Memory B cell (primary cell): Measurements from ENCODE around the gene PRRT4.
A peak's percentile ranks its signal among the peaks of the same experiment; 100 is the strongest.

ENCODE experiments used
- ATAC-seq: fragments of 150-1000 bp; cut with Tn5 transposase; 2 replicates; pipeline ENCODE4 v1.10.0; 2021; ENCODE audit warnings: low read depth, mild to moderate bottlenecking, moderate library complexity
- DNase-seq, 2 donors: peaks; one replicate each; pipeline ENCODE4 v3.0.0; 2022; ENCODE audit warnings: low spot score in 2 of 2
- H3K27ac Mint-ChIP-seq: one replicate; pipeline ENCODE4 v1.8.0; 2022; ENCODE audit warnings: mild to moderate bottlenecking, moderate library complexity, mixed read lengths
- H3K27me3 Mint-ChIP-seq: one replicate; pipeline ENCODE4 v1.8.0; 2022; ENCODE audit warnings: mixed read lengths
- H3K36me3 Mint-ChIP-seq: one replicate; pipeline ENCODE4 v1.8.0; 2022; ENCODE audit warnings: mild to moderate bottlenecking, mixed read lengths
- H3K4me1 Mint-ChIP-seq: one replicate; pipeline ENCODE4 v1.8.0; 2022; ENCODE audit warnings: mixed read lengths
- H3K4me3 Mint-ChIP-seq: one replicate; pipeline ENCODE4 v1.8.0; 2022; ENCODE audit warnings: mild to moderate bottlenecking, moderate library complexity, mixed read lengths
- H3K9me3 Mint-ChIP-seq: one replicate; pipeline ENCODE4 v1.8.0; 2022; ENCODE audit warnings: mixed read lengths

The PRRT4 gene

GRCh38 chr7:128370491-128370890, 9.0 kb upstream of the PRRT4 start:
- no peak overlapping the region for H3K27ac Mint-ChIP-seq
- no peak overlapping the region for H3K4me3 Mint-ChIP-seq
- peaks cover 16% of the 10 kb centered on the region for H3K27me3 Mint-ChIP-seq
- peaks cover 4% of the 10 kb centered on the region for H3K9me3 Mint-ChIP-seq
- H3K36me3 Mint-ChIP-seq = peaks cover 4% of the 10 kb centered on the region
- DNase-seq = no peak
- no peak for ATAC-seq
- no peaks in the 10 kb centered on the region for H3K4me1 Mint-ChIP-seq

GRCh38 chr7:128366986-128367385, 5.5 kb upstream of the PRRT4 start:
- no peak overlapping the region for H3K4me3 Mint-ChIP-seq
- H3K27ac Mint-ChIP-seq = no peak overlapping the region
- ATAC-seq (no peak), DNase-seq (no peak)
- H3K4me1 Mint-ChIP-seq = peaks cover 4% of the 10 kb centered on the region
- peaks cover 2% of the 10 kb centered on the region for H3K36me3 Mint-ChIP-seq
- peaks cover 30% of the 10 kb centered on the region for H3K27me3 Mint-ChIP-seq
- H3K9me3 Mint-ChIP-seq = no peaks in the 10 kb centered on the region

- Mint-ChIP-seq H3K27ac (no peak overlapping the region), H3K36me3 (no peaks in the 10 kb centered on the region), H3K4me3 (no peak overlapping the region), H3K4me1 (peaks cover 8% of the 10 kb centered on the region), H3K27me3 (peaks cover 32% of the 10 kb centered on the region), H3K9me3 (no peaks in the 10 kb centered on the region)
- ATAC-seq = no peak
- no peak for DNase-seq
Measured at GRCh38 chr7:128366300-128366699, 4.8 kb upstream of the PRRT4 start.

- DNase-seq (no peak), ATAC-seq (no peak)
- Mint-ChIP-seq H3K4me3 (no peak overlapping the region), H3K27me3 (peaks cover 36% of the 10 kb centered on the region), H3K36me3 (no peaks in the 10 kb centered on the region), H3K9me3 (no peaks in the 10 kb centered on the region), H3K4me1 (peaks cover 14% of the 10 kb centered on the region), H3K27ac (no peak overlapping the region)
Measured at GRCh38 chr7:128365432-128365831, 3.9 kb upstream of the PRRT4 start.

- ATAC-seq = no peak
- H3K4me3 Mint-ChIP-seq = no peak overlapping the region
- H3K9me3 Mint-ChIP-seq = no peaks in the 10 kb centered on the region
- no peak overlapping the region for H3K27ac Mint-ChIP-seq
- no peak for DNase-seq
- no peaks in the 10 kb centered on the region for H3K36me3 Mint-ChIP-seq
- peaks cover 36% of the 10 kb centered on the region for H3K27me3 Mint-ChIP-seq
- H3K4me1 Mint-ChIP-seq = peaks cover 14% of the 10 kb centered on the region
Measured at GRCh38 chr7:128364166-128364870, 2.8 kb upstream of the PRRT4 start.

- Mint-ChIP-seq H3K9me3 (no peaks in the 10 kb centered on the region), H3K4me3 (no peak overlapping the region), H3K27ac (no peak overlapping the region), H3K36me3 (no peaks in the 10 kb centered on the region), H3K27me3 (peaks cover 42% of the 10 kb centered on the region), H3K4me1 (peaks cover 14% of the 10 kb centered on the region)
- DNase-seq (no peak), ATAC-seq (no peak)
Measured at GRCh38 chr7:128363261-128363721, 1.8 kb upstream of the PRRT4 start.

GRCh38 chr7:128362670-128363069, 1.2 kb upstream of the PRRT4 start:
- Mint-ChIP-seq H3K9me3 (no peaks in the 10 kb centered on the region), H3K4me1 (peaks cover 14% of the 10 kb centered on the region), H3K4me3 (peak overlapping the region; percentile 50), H3K27ac (no peak overlapping the region), H3K27me3 (peaks cover 44% of the 10 kb centered on the region), H3K36me3 (no peaks in the 10 kb centered on the region)
- DNase-seq (no peak), ATAC-seq (no peak)

GRCh38 chr7:128360359-128360678, 1.2 kb downstream of the PRRT4 start:
- DNase-seq (no peak), ATAC-seq (no peak)
- Mint-ChIP-seq H3K4me1 (peaks cover 14% of the 10 kb centered on the region), H3K9me3 (no peaks in the 10 kb centered on the region), H3K27ac (no peak overlapping the region), H3K36me3 (no peaks in the 10 kb centered on the region), H3K4me3 (no peak overlapping the region), H3K27me3 (peaks cover 37% of the 10 kb centered on the region)

- ATAC-seq = no peak
- peaks cover 36% of the 10 kb centered on the region for H3K27me3 Mint-ChIP-seq
- H3K27ac Mint-ChIP-seq = no peak overlapping the region
- H3K4me3 Mint-ChIP-seq = no peak overlapping the region
- DNase-seq = no peak
- no peaks in the 10 kb centered on the region for H3K36me3 Mint-ChIP-seq
- H3K4me1 Mint-ChIP-seq = peaks cover 14% of the 10 kb centered on the region
- no peaks in the 10 kb centered on the region for H3K9me3 Mint-ChIP-seq
Measured at GRCh38 chr7:128359939-128360338, 1.6 kb downstream of the PRRT4 start.

GRCh38 chr7:128359336-128359735, 2.2 kb downstream of the PRRT4 start:
- peaks cover 14% of the 10 kb centered on the region for H3K4me1 Mint-ChIP-seq
- no peak for ATAC-seq
- H3K27me3 Mint-ChIP-seq = peaks cover 32% of the 10 kb centered on the region
- DNase-seq = no peak
- no peak overlapping the region for H3K27ac Mint-ChIP-seq
- H3K36me3 Mint-ChIP-seq = no peaks in the 10 kb centered on the region
- no peak overlapping the region for H3K4me3 Mint-ChIP-seq
- no peaks in the 10 kb centered on the region for H3K9me3 Mint-ChIP-seq

- no peaks in the 10 kb centered on the region for H3K36me3 Mint-ChIP-seq
- DNase-seq (no peak), ATAC-seq (no peak)
- peaks cover 35% of the 10 kb centered on the region for H3K27me3 Mint-ChIP-seq
- H3K4me3 Mint-ChIP-seq = no peak overlapping the region
- no peaks in the 10 kb centered on the region for H3K9me3 Mint-ChIP-seq
- H3K4me1 Mint-ChIP-seq = peaks cover 14% of the 10 kb centered on the region
- no peak overlapping the region for H3K27ac Mint-ChIP-seq
Measured at GRCh38 chr7:128358233-128358632, 3.3 kb downstream of the PRRT4 start.

- DNase-seq (no peak), ATAC-seq (no peak)
- Mint-ChIP-seq H3K27me3 (peaks cover 33% of the 10 kb centered on the region), H3K36me3 (no peaks in the 10 kb centered on the region), H3K4me1 (peaks cover 12% of the 10 kb centered on the region), H3K4me3 (no peak overlapping the region), H3K27ac (no peak overlapping the region), H3K9me3 (no peaks in the 10 kb centered on the region)
Measured at GRCh38 chr7:128357217-128357613, 4.3 kb downstream of the PRRT4 start.

GRCh38 chr7:128356546-128357216, 4.8 kb downstream of the PRRT4 start:
- Mint-ChIP-seq H3K27me3 (peaks cover 27% of the 10 kb centered on the region), H3K27ac (no peak overlapping the region)
- no peak for ATAC-seq

GRCh38 chr7:128353610-128354009, 7.9 kb downstream of the PRRT4 start:
- Mint-ChIP-seq H3K27me3 (peaks cover 22% of the 10 kb centered on the region), H3K27ac (no peak overlapping the region), H3K9me3 (no peaks in the 10 kb centered on the region), H3K36me3 (no peaks in the 10 kb centered on the region), H3K4me3 (peak overlapping the region; percentile 75), H3K4me1 (no peaks in the 10 kb centered on the region)
- no peak for DNase-seq
- no peak for ATAC-seq

More at GRCh38 chr7:128356546-128357216, 4.8 kb downstream of the PRRT4 start:
- no peaks in the 10 kb centered on the region for H3K9me3 Mint-ChIP-seq
- H3K4me3 Mint-ChIP-seq = no peak overlapping the region
- H3K4me1 Mint-ChIP-seq = peaks cover 7% of the 10 kb centered on the region
- DNase-seq = no peak
- H3K36me3 Mint-ChIP-seq = no peaks in the 10 kb centered on the region

- no peak for DNase-seq
- Mint-ChIP-seq H3K36me3 (no peaks in the 10 kb centered on the region), H3K27ac (no peak overlapping the region), H3K4me1 (no peaks in the 10 kb centered on the region), H3K27me3 (peaks cover 20% of the 10 kb centered on the region), H3K9me3 (no peaks in the 10 kb centered on the region), H3K4me3 (peak overlapping the region; percentile 75)
- no peak for ATAC-seq
Measured at GRCh38 chr7:128353189-128353588, 8.3 kb downstream of the PRRT4 start.
